B cell (primary cell): ENCODE data around the gene MYD88. TPM values are rescaled to one million over a fixed set of nuclear protein-coding genes. Genes with fewer than 3 reads are reported as not detected.

ENCODE experiments used
- ATAC-seq: fragments of 200-7000 bp; cut with Tn5 transposase; one replicate; pipeline ENCODE4 v1.10.0; 2021; ENCODE audit warnings: low read depth, mild to moderate bottlenecking, moderate number of reproducible peaks, moderate library complexity
- CTCF ChIA-PET: fragments of 350-600 bp; sonication (Branson Sonifier 250); formaldehyde crosslinking; loops from one replicate; lab custom pipeline; 2021; ENCODE audit warnings: antibody characterized with exemption, inconsistent platforms; lab: Charles Lee
- POLR2A ChIA-PET: fragments of 350-600 bp; sonication (Branson Sonifier 250); formaldehyde crosslinking; loops from one replicate; lab custom pipeline; 2021; ENCODE audit warnings: antibody characterized with exemption; lab: Charles Lee
- DNase-seq: peaks from one replicate; pipeline ENCODE4 v3.0.0; 2013
- H2AFZ ChIP-seq: 2 replicates; pipeline ENCODE4 v1.6.1; 2012; ENCODE audit warnings: mild to moderate bottlenecking, low read depth, low read length; ENCODE audit not compliant: insufficient read depth, poor library complexity, severe bottlenecking
- H3K27ac ChIP-seq, 2 donors: 1 replicate in 1 of 2; 2 replicates in 1 of 2; pipeline ENCODE4 v1.5.1; 2012 to 2013; ENCODE audit warnings: low read length in 2 of 2, mild to moderate bottlenecking in 2 of 2, moderate library complexity in 1 of 2
- H3K27me3 ChIP-seq, 4 experiments: fragments of 200-600 bp in 1 of 4; sonication (generic) in 1 of 4; replicated peaks in 1 of 4; 1 replicate in 2 of 4; 2 replicates in 2 of 4; pipeline versions ENCODE4 v1.6.1 to v1.7.0; 2013 to 2016; ENCODE audit warnings: low read length in 3 of 4, mild to moderate bottlenecking in 2 of 4, mixed read lengths in 1 of 4, moderate library complexity in 1 of 4; ENCODE audit not compliant: insufficient read depth in 4 of 4, control insufficient read depth in 3 of 4; ENCODE audit errors: control extremely low read depth in 1 of 4
- H3K36me3 ChIP-seq, 2 experiments: replicated peaks in 1 of 2; 1 replicate in 1 of 2; 2 replicates in 1 of 2; pipeline versions ENCODE4 v1.6.1 to v1.7.1; 2013; ENCODE audit warnings: low read length in 1 of 2; ENCODE audit not compliant: insufficient read depth in 2 of 2, control insufficient read depth in 1 of 2; ENCODE audit errors: control extremely low read depth in 1 of 2, extremely low read depth in 1 of 2
- H3K4me1 ChIP-seq, 2 donors: fragments of 200-600 bp in 1 of 2; sonication (generic) in 1 of 2; 1 replicate in 1 of 2; 2 replicates in 1 of 2; pipeline versions ENCODE4 v1.5.1 to v1.6.1; 2013 to 2017; ENCODE audit warnings: low read length in 2 of 2; ENCODE audit not compliant: control insufficient read depth in 2 of 2, insufficient read depth in 2 of 2
- H3K4me2 ChIP-seq: replicated peaks from 2 replicates; pipeline ENCODE3; 2012; ENCODE audit warnings: mild to moderate bottlenecking, low read depth, low read length; ENCODE audit not compliant: poor library complexity, severe bottlenecking
- H3K4me3 ChIP-seq, 5 experiments: fragments of 200-600 bp in 1 of 5; sonication (generic) in 1 of 5; 1 replicate in 3 of 5; 2 replicates in 2 of 5; pipeline versions ENCODE4 v1.5.1 to v1.7.0; 2011 to 2016; ENCODE audit warnings: low read length in 4 of 5, mild to moderate bottlenecking in 4 of 5, low read depth in 2 of 5, control low read depth in 1 of 5, moderate library complexity in 1 of 5; ENCODE audit not compliant: insufficient read depth in 1 of 5; ENCODE audit errors: control extremely low read depth in 1 of 5, extremely low read depth in 1 of 5
- H3K79me2 ChIP-seq: fragments of 200-600 bp; sonication (generic); one replicate; pipeline ENCODE4 v1.6.0; 2016; ENCODE audit warnings: low read length; ENCODE audit not compliant: control insufficient read depth, insufficient read depth
- H3K9ac ChIP-seq: fragments of 200-600 bp; sonication (generic); 2 replicates; pipeline ENCODE4 v1.6.1; 2017; ENCODE audit warnings: mild to moderate bottlenecking, low read length, moderate library complexity
- H3K9me3 ChIP-seq, 3 donors: one replicate each; pipeline versions ENCODE4 v1.6.1 to v1.7.1; 2013; ENCODE audit warnings: low read length in 2 of 3; ENCODE audit not compliant: control insufficient read depth in 2 of 3, insufficient read depth in 1 of 3; ENCODE audit errors: control extremely low read depth in 1 of 3
- H4K20me1 ChIP-seq: 2 replicates; pipeline ENCODE4 v1.6.0; 2012; ENCODE audit warnings: mild to moderate bottlenecking, low read length; ENCODE audit not compliant: insufficient read depth, control insufficient read depth, poor library complexity, severe bottlenecking
- H3K27ac Mint-ChIP-seq: one replicate; pipeline ENCODE4 v1.8.0; 2021; ENCODE audit warnings: mixed read lengths
- H3K27me3 Mint-ChIP-seq: one replicate; pipeline ENCODE4 v1.8.0; 2021; ENCODE audit warnings: mixed read lengths
- H3K4me1 Mint-ChIP-seq: one replicate; pipeline ENCODE4 v1.8.0; 2021; ENCODE audit warnings: mixed read lengths
- H3K4me3 Mint-ChIP-seq: one replicate; pipeline ENCODE4 v1.8.0; 2021; ENCODE audit warnings: mixed read lengths
- H3K9me3 Mint-ChIP-seq: one replicate; pipeline ENCODE4 v1.8.0; 2022; ENCODE audit warnings: mixed read lengths; ENCODE audit not compliant: insufficient read depth
- CTCF ChIP-seq: fragments of 200-600 bp; IDR thresholded peaks from one replicate; pipeline ENCODE4 v1.8.0; 2022; ENCODE audit warnings: antibody characterized with exemption, mild to moderate bottlenecking
- EZH2 ChIP-seq: IDR thresholded peaks from 2 replicates; pipeline ENCODE4 v1.6.1; 2012; ENCODE audit warnings: borderline replicate concordance, low read depth, mild to moderate bottlenecking, moderate library complexity, low read length; ENCODE audit not compliant: insufficient read depth, poor library complexity, severe bottlenecking
- WGBS: methylation state at CpG from one replicate; pipeline ENCODE4 v1.1.5; 2013; ENCODE audit warnings: missing lambda C conversion rate; ENCODE audit not compliant: insufficient coverage; 5-methylcytosine and 5-hydroxymethylcytosine counted together
- intact Hi-C: fragments of 100-400 bp; cut with micrococcal nuclease; formaldehyde crosslinking; loops from one replicate; pipeline ENCODE4 v1.10.0; 2022
- polyA plus RNA-seq: library from polyadenylated mRNA; depleted of rRNA; stranded (reverse); fragments of >200 nt; gene quantifications from 2 replicates; pipeline ENCODE4 v1.2.3, GENCODE V29; 2012
- small RNA-seq: library from RNA; depleted of rRNA; stranded (forward); fragments of <200 nt; gene quantifications from one replicate; pipeline ENCODE3, GENCODE V24; 2012; ENCODE audit warnings: low replicate concordance, low read depth; ENCODE audit not compliant: insufficient read length
- total RNA-seq, 2 donors: library from RNA; stranded (reverse); fragments of 120-200 nt in 1 of 2; gene quantifications; 1 replicate in 1 of 2; 2 replicates in 1 of 2; pipeline versions ENCODE4 v1.2.3 to v1.2.4, GENCODE V29; 2013 to 2022

The MYD88 gene
- total and polyA plus RNA-seq, 2 donors (not counting 1 experiment from before 2014, with no cell fraction given), result 48.0 to 52.3 TPM

- H3K9me3 ChIP-seq, result peaks cover 0 to 2% (median 0%) of the 10 kb centered on the region in 3 donors
- H3K36me3 ChIP-seq, result peaks cover 8 to 23% of the 10 kb centered on the region in 2 experiments
- H3K4me3 ChIP-seq, result no peak overlapping the region
- intact Hi-C loops, result no loop called here
- no peaks in the 10 kb centered on the region for H3K4me1 ChIP-seq
- ChIA-PET POLR2A (no interaction called here), CTCF (no interaction called here)
- H4K20me1 ChIP-seq, result peaks cover 8% of the 10 kb centered on the region
- H3K79me2 ChIP-seq, result peaks cover 40% of the 10 kb centered on the region
- no peaks in the 10 kb centered on the region for H3K27me3 ChIP-seq
- Mint-ChIP-seq H3K4me1 (no peaks in the 10 kb centered on the region), H3K4me3 (no peak overlapping the region), H3K27me3 (no peaks in the 10 kb centered on the region), H3K9me3 (no peaks in the 10 kb centered on the region), H3K27ac (no peak overlapping the region)
- ATAC-seq, result no peak
- no peak for DNase-seq
- H3K27ac ChIP-seq, result no peak overlapping the region
- no peak overlapping the region for H2AFZ ChIP-seq
- H3K9ac ChIP-seq, result no peak overlapping the region
- WGBS, result no CpG with 5 or more reads among the region's 1 CpG
- no peak overlapping the region for H3K4me2 ChIP-seq
- TF ChIP-seq CTCF (no peak), EZH2 (no peak)
These were observed 48.3 kb downstream of the MYD88 start for GRCh38 chr3:38186781-38187180.

- no peak overlapping the region for H3K4me3 Mint-ChIP-seq
These were observed 52.0 kb downstream of the MYD88 start for GRCh38 chr3:38190481-38190881.

More at GRCh38 chr3:38190481-38190881, 52.0 kb downstream of the MYD88 start:
- Histone ChIP-seq H3K4me1 (no peaks in the 10 kb centered on the region), H3K9me3 (peaks cover 0 to 2% (median 0%) of the 10 kb centered on the region in 3 donors), H3K27ac (no peak overlapping the region), H3K4me3 (no peak overlapping the region), H3K4me2 (no peak overlapping the region), H3K36me3 (peaks cover 15 to 17% of the 10 kb centered on the region in 2 experiments), H3K79me2 (peaks cover 16% of the 10 kb centered on the region), H4K20me1 (no peaks in the 10 kb centered on the region), H3K9ac (no peak overlapping the region), H2AFZ (no peak overlapping the region), H3K27me3 (no peaks in the 10 kb centered on the region)
- no peak for ATAC-seq
- Mint-ChIP-seq H3K4me1 (no peaks in the 10 kb centered on the region), H3K9me3 (no peaks in the 10 kb centered on the region), H3K27ac (no peak overlapping the region), H3K27me3 (no peaks in the 10 kb centered on the region)
- no peak for DNase-seq
- POLR2A ChIA-PET, result no interaction called here
- TF ChIP-seq CTCF (no peak), EZH2 (no peak)
- intact Hi-C loops, result no loop called here
- CTCF ChIA-PET, result no interaction called here

Small RNA genes lying within 50 kb of the gene (small RNA-seq; reads per million reads assigned to genes)
- gene RF00019, result not detected

Other genes starting within 250 kb of the MYD88 start
- gene VILL, start 147.9 kb upstream of the MYD88 start, total RNA-seq, result 32.9 and 35.2 TPM in 2 replicates
- gene VILL, start 147.9 kb upstream of the MYD88 start, polyA plus RNA-seq, result 44.1 and 46.4 TPM in 2 replicates
- gene PLCD1, start 109.0 kb upstream of the MYD88 start, total RNA-seq, result 10.1 TPM in 2 replicates
- 5.8 and 7.5 TPM in 2 replicates for gene PLCD1, start 109.0 kb upstream of the MYD88 start, polyA plus RNA-seq
- gene DLEC1, start 99.5 kb upstream of the MYD88 start, total RNA-seq, result 0.83 and 2.1 TPM in 2 replicates
- 0.52 TPM in 2 replicates for gene DLEC1, start 99.5 kb upstream of the MYD88 start, polyA plus RNA-seq
- gene ACAA1, start 1.5 kb upstream of the MYD88 start, total RNA-seq, result 87.4 and 98.4 TPM in 2 replicates
- gene ACAA1, start 1.5 kb upstream of the MYD88 start, polyA plus RNA-seq, result 143 and 176 TPM in 2 replicates
- 37.9 and 41.5 TPM in 2 replicates for gene OXSR1, start 26.9 kb downstream of the MYD88 start, total RNA-seq
- gene OXSR1, start 26.9 kb downstream of the MYD88 start, polyA plus RNA-seq, result 15.5 and 21.2 TPM in 2 replicates
- gene SLC22A13, start 127.2 kb downstream of the MYD88 start, total RNA-seq, result 0.70 and 0.91 TPM in 2 replicates
- 0.31 TPM in 1 of 2 replicates, not detected in the other for gene SLC22A13, start 127.2 kb downstream of the MYD88 start, polyA plus RNA-seq
- gene SLC22A14, start 143.6 kb downstream of the MYD88 start, total RNA-seq, result not detected in 2 replicates
- gene SLC22A14, start 143.6 kb downstream of the MYD88 start, polyA plus RNA-seq, result 0.06 TPM in 1 of 2 replicates, not detected in the other
- 0.63 and 0.71 TPM in 2 replicates for gene XYLB, start 208.1 kb downstream of the MYD88 start, total RNA-seq
- gene XYLB, start 208.1 kb downstream of the MYD88 start, polyA plus RNA-seq, result 0.06 and 0.19 TPM in 2 replicates